Endothelial cell of umbilical vein (primary cell): ENCODE data around the gene PLAC1. TPM values are rescaled to one million over a fixed set of nuclear protein-coding genes. Genes with fewer than 3 reads are reported as not detected.

Experiments used
- BruUV-seq: library from RNA; stranded (reverse); fragments of 400-500 nt; replicated peaks from 2 replicates; lab custom pipeline; 2021; lab: Mats Ljungman, UMichigan
- CTCF ChIA-PET: fragments of 300-600, 350-600 bp; sonication (Branson Sonifier 250); formaldehyde crosslinking; loops from one replicate; lab custom pipeline; 2021; ENCODE audit warnings: antibody characterized with exemption, inconsistent platforms; lab: Charles Lee
- POLR2A ChIA-PET: fragments of 300-600, 350-600 bp; sonication (Branson Sonifier 250); formaldehyde crosslinking; loops from one replicate; lab custom pipeline; 2021; ENCODE audit warnings: antibody characterized with exemption, inconsistent platforms; lab: Charles Lee
- DNase-seq: peaks from one replicate; pipeline ENCODE4 v3.0.0-alpha.2; 2011; ENCODE audit warnings: low read depth, low spot score
- FAIRE-seq: peaks from 2 replicates; lab custom pipeline; 2011; peaks lifted over from hg19 to GRCh38; lab: Jason Lieb, UNC
- H2AFZ ChIP-seq: 2 replicates; pipeline ENCODE4 v1.6.0; 2012; ENCODE audit warnings: low read depth, low read length, control low read depth, inconsistent platforms
- H3K27ac ChIP-seq: 2 replicates; pipeline ENCODE4 v1.5.1; 2011; ENCODE audit warnings: low read depth, mild to moderate bottlenecking, control low read depth, low read length, moderate library complexity; ENCODE audit not compliant: insufficient read depth
- H3K27me3 ChIP-seq, 2 experiments: 2 replicates each; pipeline versions ENCODE4 v1.6.0 to v1.6.1; 2011; ENCODE audit warnings: low read length in 2 of 2, mixed read lengths in 1 of 2; ENCODE audit not compliant: control insufficient read depth in 2 of 2, insufficient read depth in 2 of 2
- H3K36me3 ChIP-seq, 2 experiments: 2 replicates in 1 of 2; 3 replicates in 1 of 2; pipeline ENCODE4 v1.5.1; 2011; ENCODE audit warnings: low read length in 2 of 2, mild to moderate bottlenecking in 1 of 2, moderate library complexity in 1 of 2; ENCODE audit not compliant: control insufficient read depth in 2 of 2, insufficient read depth in 2 of 2; ENCODE audit errors: extremely low read depth in 1 of 2
- H3K4me1 ChIP-seq: 3 replicates; pipeline ENCODE4 v1.5.1; 2011; ENCODE audit warnings: mild to moderate bottlenecking, low read length; ENCODE audit not compliant: control insufficient read depth, insufficient read depth; ENCODE audit errors: extremely low read depth
- H3K4me2 ChIP-seq: 2 replicates; pipeline ENCODE4 v1.6.1; 2011; ENCODE audit warnings: low read length, control low read depth, mixed read lengths; ENCODE audit not compliant: insufficient read depth
- H3K4me3 ChIP-seq, 3 experiments: fragments of 200-600 bp in 1 of 3; sonication (generic), shearing (Covaris generic) in 1 of 3; replicated peaks in 1 of 3; 2 replicates each; pipeline ENCODE4 v1.5.1; 2011 to 2016; ENCODE audit warnings: control low read depth in 3 of 3, low read length in 3 of 3, mild to moderate bottlenecking in 2 of 3, inconsistent platforms in 1 of 3, low read depth in 1 of 3, moderate library complexity in 1 of 3; ENCODE audit not compliant: insufficient read depth in 1 of 3
- H3K79me2 ChIP-seq: 2 replicates; pipeline ENCODE4 v1.6.0; 2012; ENCODE audit warnings: low read length, inconsistent platforms; ENCODE audit not compliant: control insufficient read depth, insufficient read depth
- H3K9ac ChIP-seq: replicated peaks from 2 replicates; pipeline ENCODE3; 2011; ENCODE audit warnings: low read length, control low read depth; ENCODE audit not compliant: insufficient read depth; ENCODE audit errors: extremely low read depth
- H3K9me1 ChIP-seq: replicated peaks from 3 replicates; pipeline ENCODE4 v1.6.0; 2011; ENCODE audit warnings: mild to moderate bottlenecking, low read length; ENCODE audit not compliant: control insufficient read depth, insufficient read depth; ENCODE audit errors: extremely low read depth
- H3K9me3 ChIP-seq: replicated peaks from 2 replicates; pipeline ENCODE4 v1.5.1; 2012; ENCODE audit warnings: low read length, inconsistent platforms; ENCODE audit not compliant: control insufficient read depth, insufficient read depth
- H4K20me1 ChIP-seq: replicated peaks from 2 replicates; pipeline ENCODE3; 2011; ENCODE audit warnings: mild to moderate bottlenecking, low read length; ENCODE audit not compliant: control insufficient read depth, insufficient read depth; ENCODE audit errors: extremely low read depth
- JUN ChIP-seq: IDR thresholded peaks from 2 replicates; pipeline ENCODE4 v1.6.1; 2011; ENCODE audit warnings: borderline replicate concordance, low read depth; ENCODE audit not compliant: insufficient read length, insufficient read depth
- MAX ChIP-seq: IDR thresholded peaks from 2 replicates; pipeline ENCODE4 v1.6.1; 2011; ENCODE audit not compliant: insufficient read depth, insufficient read length
- MYC ChIP-seq: IDR thresholded peaks from one replicate; pipeline ENCODE4 v1.6.1; 2011; ENCODE audit warnings: mild to moderate bottlenecking, low read depth, low read length
- POLR2A ChIP-seq: IDR thresholded peaks from 2 replicates; pipeline ENCODE4 v1.6.1; 2012; ENCODE audit warnings: low read depth, mild to moderate bottlenecking, control low read depth, low read length
- dilution Hi-C: fragments of 300-500 bp; cut with MboI; formaldehyde crosslinking; loops from one replicate; pipeline ENCODE4 v1.15.0; 2019; ENCODE audit warnings: low sequenced_read_pairs; ENCODE audit not compliant: extremely low pct_ligation_motif_present
- intact Hi-C: fragments of 100-400 bp; cut with micrococcal nuclease; formaldehyde crosslinking; loops from one replicate; pipeline ENCODE4 v1.10.0; 2022
- polyA plus RNA-seq, 4 experiments: library from polyadenylated mRNA; depleted of rRNA in 3 of 4; stranded (reverse) in 3 of 4; unstranded in 1 of 4; fragments of >200 nt; gene quantifications; 2 replicates each; pipeline versions ENCODE4 v1.2.1 to v1.2.3, GENCODE V29; 2011 to 2012; ENCODE audit warnings: missing spikeins in 1 of 4
- total RNA-seq: library from RNA; stranded (reverse); gene quantifications from 2 replicates; pipeline ENCODE4 v1.2.3, GENCODE V29; 2021
- TF ChIP-seq, protein P1 (sequence below), 2 donors: IDR thresholded peaks; 1 replicate in 1 of 2; 2 replicates in 1 of 2; pipeline ENCODE4 v1.5.1; 2011; ENCODE audit warnings: low read length in 2 of 2, mild to moderate bottlenecking in 2 of 2, moderate library complexity in 2 of 2, control low read depth in 1 of 2, inconsistent platforms in 1 of 2, low read depth in 1 of 2; ENCODE audit not compliant: insufficient read depth in 1 of 2; ENCODE audit errors: extremely low read depth in 1 of 2

The PLAC1 gene
- total and polyA plus RNA-seq, 2 donors (not counting 3 experiments of a cell fraction or from before 2014, with no cell fraction given) = 0.58 to 2.4 TPM

GRCh38 chrX:134600714-134601113 lies 57.6 kb downstream of the PLAC1 start:
- CTCF ChIA-PET = interaction anchor here (0.7 to 0.9 kb wide), 2 partner anchors 9 to 18 kb away, joined by 3 read pairs; no protein-coding TSS in a partner anchor
- POLR2A ChIA-PET = no interaction called here
- Histone ChIP-seq H3K9me3 (no peaks in the 10 kb centered on the region), H3K36me3 (no peaks in the 10 kb centered on the region), H4K20me1 (no peaks in the 10 kb centered on the region), H3K9ac (no peak overlapping the region), H3K4me3 (no peak overlapping the region), H3K9me1 (no peaks in the 10 kb centered on the region), H3K4me1 (peaks cover 15% of the 10 kb centered on the region), H3K79me2 (no peaks in the 10 kb centered on the region), H3K4me2 (no peak overlapping the region), H3K27me3 (no peaks in the 10 kb centered on the region), H3K27ac (no peak overlapping the region), H2AFZ (no peak overlapping the region)
- FAIRE-seq (peak; percentile 65), DNase-seq (no peak)
- intact Hi-C loops = loop anchor here (5.0 kb wide), 1 partner anchor 122 kb away; no protein-coding TSS in a partner anchor
- BruUV-seq = no TSS peak
- dilution Hi-C loops = no loop called here
- TF ChIP-seq POLR2A (no peak), MAX (no peak), JUN (no peak), MYC (no peak)
- TF ChIP-seq, protein P1, sequence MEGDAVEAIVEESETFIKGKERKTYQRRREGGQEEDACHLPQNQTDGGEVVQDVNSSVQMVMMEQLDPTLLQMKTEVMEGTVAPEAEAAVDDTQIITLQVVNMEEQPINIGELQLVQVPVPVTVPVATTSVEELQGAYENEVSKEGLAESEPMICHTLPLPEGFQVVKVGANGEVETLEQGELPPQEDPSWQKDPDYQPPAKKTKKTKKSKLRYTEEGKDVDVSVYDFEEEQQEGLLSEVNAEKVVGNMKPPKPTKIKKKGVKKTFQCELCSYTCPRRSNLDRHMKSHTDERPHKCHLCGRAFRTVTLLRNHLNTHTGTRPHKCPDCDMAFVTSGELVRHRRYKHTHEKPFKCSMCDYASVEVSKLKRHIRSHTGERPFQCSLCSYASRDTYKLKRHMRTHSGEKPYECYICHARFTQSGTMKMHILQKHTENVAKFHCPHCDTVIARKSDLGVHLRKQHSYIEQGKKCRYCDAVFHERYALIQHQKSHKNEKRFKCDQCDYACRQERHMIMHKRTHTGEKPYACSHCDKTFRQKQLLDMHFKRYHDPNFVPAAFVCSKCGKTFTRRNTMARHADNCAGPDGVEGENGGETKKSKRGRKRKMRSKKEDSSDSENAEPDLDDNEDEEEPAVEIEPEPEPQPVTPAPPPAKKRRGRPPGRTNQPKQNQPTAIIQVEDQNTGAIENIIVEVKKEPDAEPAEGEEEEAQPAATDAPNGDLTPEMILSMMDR (IDR thresholded peaks at IDR 0.05; ENCODE audit: extremely low read depth in 1 of 2, insufficient read depth in 1 of 2, low read depth in 1 of 2, low read length in 2 of 2) = no peak
